ENCODE results near the gene MSRB1.
"Not testable (repeated sequence)": the region's sequence is repeated elsewhere in the genome, so short reads cannot be mapped to it uniquely, and the experiment has no call there.

The MSRB1 gene

DNA sequence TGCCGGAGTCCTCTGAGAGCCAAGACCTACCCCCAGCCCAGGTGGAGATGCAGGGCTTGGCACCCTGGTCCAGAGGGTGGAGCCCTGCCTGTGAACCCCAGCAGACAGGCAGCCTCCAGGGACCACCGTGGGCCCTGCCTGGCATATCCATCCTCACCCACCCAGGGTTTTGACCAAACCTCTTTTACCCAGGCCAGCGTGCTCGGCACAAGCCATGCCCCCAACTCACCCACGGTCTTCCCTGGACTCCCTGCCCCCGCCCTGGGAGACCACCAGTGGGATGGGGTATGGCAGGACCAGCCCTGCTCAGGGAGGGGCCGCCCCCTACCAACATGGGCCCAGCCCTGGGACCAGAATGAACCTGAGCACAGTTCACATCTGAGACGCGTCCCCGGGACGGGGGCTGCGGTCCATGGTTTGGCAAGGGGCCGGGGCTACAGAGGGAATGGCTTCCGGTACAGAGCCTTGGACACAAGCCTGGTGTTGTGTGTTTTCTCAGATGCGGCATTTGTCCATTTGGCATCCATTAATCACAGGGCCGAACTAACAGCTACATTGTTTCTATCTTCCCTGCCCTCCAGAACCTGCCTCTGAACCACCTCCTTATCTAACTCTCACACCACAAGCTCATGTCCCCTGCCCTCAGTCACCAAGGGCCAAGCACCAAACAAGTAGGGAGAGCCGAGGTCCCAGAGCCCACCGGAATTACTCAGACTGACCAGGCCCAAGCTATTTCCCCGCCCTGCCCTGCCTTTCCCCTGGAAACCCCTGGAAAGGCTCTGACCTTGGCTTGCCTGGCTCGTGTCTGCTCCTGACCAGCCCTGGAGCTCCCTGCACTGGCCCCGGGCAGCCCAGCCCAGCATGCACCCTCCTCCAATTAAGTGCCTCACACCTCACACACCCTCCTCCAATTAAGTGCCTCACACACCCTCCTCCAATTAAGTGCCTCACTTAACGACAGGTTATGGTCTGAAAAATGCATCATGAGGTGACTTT, 38.9 kb downstream of the MSRB1 start:
- DNase-seq (ENCODE audit: extremely low spot score) = no peak
- POLR2A ChIA-PET = interaction anchor here (1.0 kb wide), 1 partner anchor 61 kb away, joined by 3 read pairs; no protein-coding TSS in a partner anchor
- CTCF ChIA-PET = interaction anchor here (0.7 kb wide), 1 partner anchor 37 kb away, joined by 3 read pairs; no protein-coding TSS in a partner anchor

GRCh38 chr16:1903220-1903574, 39.8 kb downstream of the MSRB1 start:
- TF ChIP-seq CTBP1 (IDR thresholded peaks at IDR 0.05; ENCODE audit: borderline replicate concordance) (no peak), FOXK2 (IDR thresholded peaks at IDR 0.05) (no peak), ELF4 (IDR thresholded peaks at IDR 0.05) (no peak), LEF1 (IDR thresholded peaks at IDR 0.05; ENCODE audit: borderline replicate concordance) (no peak)
- DNase-seq (ENCODE audit: extremely low spot score) = no peak
- ChIA-PET CTCF (no interaction called here), POLR2A (no interaction called here)

More for the DNA sequence above, 38.9 kb downstream of the MSRB1 start:
- TF ChIP-seq ARNT (IDR thresholded peaks at IDR 0.05) = no peak
- no peak for TF ChIP-seq ZNF384 (IDR thresholded peaks at IDR 0.05)
- no peak for TF ChIP-seq FOXA1 (IDR thresholded peaks at IDR 0.05)
- TF ChIP-seq HDGF (IDR thresholded peaks at IDR 0.05; ENCODE audit: borderline replicate concordance) = no peak
- no peak for TF ChIP-seq SP1 (IDR thresholded peaks at IDR 0.05)
- TF ChIP-seq NFRKB (IDR thresholded peaks at IDR 0.05) = no peak
- no peak for TF ChIP-seq SUZ12 (IDR thresholded peaks at IDR 0.05)
- no peak for TF ChIP-seq L3MBTL2 (conservative IDR thresholded peaks at IDR 0.05)
- no peak for TF ChIP-seq FOXM1 (IDR thresholded peaks at IDR 0.05; ENCODE audit: borderline replicate concordance)
- TF ChIP-seq FOXK2 (IDR thresholded peaks at IDR 0.05) = no peak
- TF ChIP-seq PKNOX1 (IDR thresholded peaks at IDR 0.05) = no peak
- TF ChIP-seq BHLHE40 (IDR thresholded peaks at IDR 0.05; ENCODE audit: borderline replicate concordance) = no peak
- TF ChIP-seq ELF4 (IDR thresholded peaks at IDR 0.05) = no peak
- TF ChIP-seq CTBP1 (IDR thresholded peaks at IDR 0.05; ENCODE audit: borderline replicate concordance) = no peak

GRCh38 chr16:1902547-1903219, 40.3 kb downstream of the MSRB1 start:
- POLR2A ChIA-PET = no interaction called here
- no peak for TF ChIP-seq LEF1 (IDR thresholded peaks at IDR 0.05; ENCODE audit: borderline replicate concordance)
- no peak for TF ChIP-seq ARNT (IDR thresholded peaks at IDR 0.05)
- no peak for TF ChIP-seq HDGF (IDR thresholded peaks at IDR 0.05; ENCODE audit: borderline replicate concordance)
- no peak for TF ChIP-seq SP1 (IDR thresholded peaks at IDR 0.05)
- no peak for TF ChIP-seq FOXK2 (IDR thresholded peaks at IDR 0.05)
- no peak for TF ChIP-seq BHLHE40 (IDR thresholded peaks at IDR 0.05; ENCODE audit: borderline replicate concordance)
- TF ChIP-seq TARDBP (IDR thresholded peaks at IDR 0.05) = no peak
- CTCF ChIA-PET = interaction anchor here (0.7 kb wide), 1 partner anchor 10 kb away, joined by 3 read pairs; no protein-coding TSS in a partner anchor
- DNase-seq (ENCODE audit: extremely low spot score) = no peak

DNA sequence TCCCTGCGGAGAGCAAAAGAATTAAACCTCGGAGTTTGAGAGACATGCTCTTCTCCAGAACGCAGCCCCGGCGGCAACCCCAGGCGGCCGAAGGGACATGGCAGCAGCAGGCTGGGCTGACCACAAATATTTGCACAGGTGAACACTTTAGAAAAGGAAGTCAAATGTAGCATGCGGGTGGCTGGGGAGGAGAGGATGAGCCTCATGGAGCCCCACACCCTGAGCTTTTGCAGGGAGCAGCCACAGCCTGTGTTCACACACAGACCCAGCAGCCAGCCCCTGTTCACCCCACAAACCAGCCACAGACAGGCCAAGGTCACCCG, 42.6 kb downstream of the MSRB1 start:
- POLR2A ChIA-PET = no interaction called here
- CTCF ChIA-PET = no interaction called here
- DNase-seq (ENCODE audit: extremely low spot score) = no peak
- TF ChIP-seq FOXM1 (IDR thresholded peaks at IDR 0.05; ENCODE audit: borderline replicate concordance) (no peak), PKNOX1 (IDR thresholded peaks at IDR 0.05) (no peak), ZNF384 (IDR thresholded peaks at IDR 0.05) (no peak)

DNA sequence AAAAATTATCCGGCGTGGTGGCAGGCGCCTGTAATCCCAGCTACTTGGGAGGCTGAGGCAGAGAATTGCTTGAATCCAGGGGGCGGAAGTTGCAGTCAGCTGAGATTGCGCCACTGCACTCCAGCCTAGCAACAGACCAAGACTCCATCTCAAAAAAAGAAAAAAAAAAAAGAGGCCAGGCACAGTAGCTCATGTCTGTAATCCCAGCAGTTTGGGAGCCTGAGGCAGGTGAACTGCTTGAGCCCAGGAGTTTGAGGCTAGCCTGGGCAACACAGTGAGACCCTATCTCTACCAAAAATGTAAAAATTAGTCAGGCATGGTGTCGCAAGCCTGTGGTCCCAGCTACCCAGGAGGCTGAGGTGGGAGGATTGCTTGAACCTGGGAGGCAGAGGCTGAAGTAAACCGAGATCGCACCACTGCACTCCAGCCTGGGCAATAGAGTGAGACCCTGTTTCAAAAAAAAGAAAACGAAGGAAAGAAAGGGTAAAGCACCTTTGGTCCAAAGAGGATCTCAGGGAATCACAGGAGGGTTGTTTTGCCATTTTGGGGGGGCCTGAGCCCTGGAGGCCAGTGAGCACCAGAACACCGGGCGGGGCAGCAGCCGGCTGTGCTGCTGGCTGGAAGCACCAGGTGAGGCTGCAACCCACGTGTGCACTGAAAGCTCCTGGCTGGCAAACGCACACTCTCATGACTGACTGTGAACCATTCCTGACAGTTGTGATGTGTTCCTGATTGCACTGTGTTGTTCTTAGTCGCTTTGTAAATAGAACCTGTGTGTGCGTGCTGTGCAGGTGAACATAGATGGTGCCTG, 43.2 kb downstream of the MSRB1 start:
- no peak for TF ChIP-seq NFRKB (IDR thresholded peaks at IDR 0.05)
- TF ChIP-seq BHLHE40 (IDR thresholded peaks at IDR 0.05; ENCODE audit: borderline replicate concordance) = no peak
- no peak for TF ChIP-seq FOXM1 (IDR thresholded peaks at IDR 0.05; ENCODE audit: borderline replicate concordance)
- no peak for TF ChIP-seq ELF4 (IDR thresholded peaks at IDR 0.05)
- TF ChIP-seq SUZ12 (IDR thresholded peaks at IDR 0.05) = no peak
- no peak for TF ChIP-seq TARDBP (IDR thresholded peaks at IDR 0.05)
- no peak for TF ChIP-seq SP1 (IDR thresholded peaks at IDR 0.05)
- TF ChIP-seq ZNF384 (IDR thresholded peaks at IDR 0.05) = no peak
- no peak for TF ChIP-seq FOXA1 (IDR thresholded peaks at IDR 0.05)
- TF ChIP-seq PKNOX1 (IDR thresholded peaks at IDR 0.05) = no peak
- TF ChIP-seq FOXK2 (IDR thresholded peaks at IDR 0.05) = no peak
- TF ChIP-seq L3MBTL2 (conservative IDR thresholded peaks at IDR 0.05) = no peak
- TF ChIP-seq HDGF (IDR thresholded peaks at IDR 0.05; ENCODE audit: borderline replicate concordance) = no peak
- POLR2A ChIA-PET = no interaction called here
- CTCF ChIA-PET = interaction anchor here (0.7 kb wide), 1 partner anchor 987 kb away, joined by 5 read pairs; no protein-coding TSS in a partner anchor
- no peak for DNase-seq (ENCODE audit: extremely low spot score)

- POLR2A ChIA-PET; DNase-seq (ENCODE audit: extremely low spot score); CTCF ChIA-PET: not testable (repeated sequence)
Observed at GRCh38 chr16:1897692-1898091, 45.3 kb downstream of the MSRB1 start.

Measured in HEK293T (cell line).